K562 (cell line): ENCODE results near the gene CAPN2. TPM values are rescaled to one million over a fixed set of nuclear protein-coding genes. Genes with fewer than 3 reads are reported as not detected.
A peak's percentile ranks its signal among the peaks of the same experiment; 100 is the strongest.

Source experiments
- BRF1 ChIP-seq: IDR thresholded peaks from 3 replicates; pipeline ENCODE4 v1.6.1; 2011; ENCODE audit warnings: borderline replicate concordance, mild to moderate bottlenecking; ENCODE audit not compliant: insufficient read length; ENCODE audit errors: extremely low read depth
- CC2D1A ChIP-seq: fragments of 450-650 bp; IDR thresholded peaks from 2 replicates; pipeline ENCODE4 v1.6.1; 2017; ENCODE audit warnings: mild to moderate bottlenecking
- CTBP1 ChIP-seq: fragments of 450-650 bp; IDR thresholded peaks from 2 replicates; pipeline ENCODE4 v1.6.1; 2016; ENCODE audit warnings: borderline replicate concordance
- EP400 ChIP-seq: fragments of 450-650 bp; IDR thresholded peaks from 2 replicates; pipeline ENCODE4 v1.6.1; 2017; ENCODE audit warnings: antibody characterized with exemption, mild to moderate bottlenecking, moderate library complexity
- ETS2 ChIP-seq: IDR thresholded peaks from 2 replicates; pipeline ENCODE4 v1.6.1; 2016; ENCODE audit warnings: borderline replicate concordance, missing genetic modification characterization, mild to moderate bottlenecking, moderate library complexity, missing compliant biosample characterization; ENCODE audit not compliant: poor library complexity, severe bottlenecking
- HNRNPUL1 ChIP-seq: fragments of 200-400 bp; formaldehyde crosslinking; IDR thresholded peaks from 2 replicates; pipeline ENCODE4 v1.6.1; 2017; ENCODE audit warnings: low read length
- IRF9 ChIP-seq: fragments of 450-650 bp; IDR thresholded peaks from 2 replicates; pipeline ENCODE4 v1.6.1; 2016; ENCODE audit warnings: missing biosample characterization, missing genetic modification characterization
- MEIS2 ChIP-seq: fragments of 450-650 bp; IDR thresholded peaks from 2 replicates; pipeline ENCODE4 v1.6.1; 2014; ENCODE audit warnings: mild to moderate bottlenecking; ENCODE audit not compliant: partially characterized antibody
- NEUROD1 ChIP-seq: fragments of 150-350 bp; IDR thresholded peaks from 2 replicates; pipeline ENCODE4 v1.6.1; 2014; ENCODE audit warnings: borderline replicate concordance, low read length, low read depth; ENCODE audit not compliant: partially characterized antibody
- POLR2B ChIP-seq: fragments of 450-650 bp; IDR thresholded peaks from 2 replicates; pipeline ENCODE4 v1.6.1; 2018; ENCODE audit warnings: low read depth; ENCODE audit not compliant: partially characterized antibody
- POLR2G ChIP-seq: fragments of 200-400 bp; formaldehyde crosslinking; IDR thresholded peaks from 2 replicates; pipeline ENCODE4 v1.6.1; 2017; ENCODE audit warnings: low read depth, mild to moderate bottlenecking, antibody characterized with exemption, low read length, moderate library complexity
- RHOXF2B ChIP-seq: fragments of 250-450 bp; sonication (Bioruptor Pico); conservative IDR thresholded peaks from 2 replicates; pipeline ENCODE4 v1.5.1; 2021
- RNF2 ChIP-seq: sonication (generic); IDR thresholded peaks from 2 replicates; pipeline ENCODE4 v1.6.1; 2016
- TAF1 ChIP-seq: IDR thresholded peaks from 2 replicates; pipeline ENCODE4 v1.6.1; 2011; ENCODE audit warnings: mild to moderate bottlenecking, low read length, moderate library complexity; ENCODE audit not compliant: insufficient read depth, control insufficient read depth, severe bottlenecking; ENCODE audit errors: extremely low read depth
- TRIM24 ChIP-seq, 2 experiments: fragments of 450-650 bp; IDR thresholded peaks; 2 replicates each; pipeline ENCODE4 v1.6.1; 2016
- XRCC4 ChIP-seq: IDR thresholded peaks from one replicate; pipeline ENCODE4 v1.6.1; 2011; ENCODE audit not compliant: insufficient read depth, insufficient read length; ENCODE audit errors: extremely low read depth
- ZBTB1 ChIP-seq: sonication (generic); formaldehyde crosslinking; IDR thresholded peaks from 2 replicates; pipeline ENCODE4 v1.8.1; 2023; ENCODE audit warnings: missing genetic modification reagents, low read depth, mild to moderate bottlenecking, borderline replicate concordance
- ZNF507 ChIP-seq: conservative IDR thresholded peaks from 2 replicates; pipeline ENCODE4 v1.6.1; 2017; ENCODE audit warnings: missing genetic modification characterization, missing compliant biosample characterization
- ZNF511 ChIP-seq: sonication (generic); formaldehyde crosslinking; IDR thresholded peaks from 2 replicates; pipeline ENCODE4 v1.8.0; 2022; ENCODE audit warnings: mild to moderate bottlenecking, missing genetic modification reagents
- ZNF644 ChIP-seq: fragments of 200-800 bp; sonication (Bioruptor generic); IDR thresholded peaks from 2 replicates; pipeline ENCODE4 v1.6.1; 2016; ENCODE audit warnings: low read depth, missing genetic modification characterization, missing compliant biosample characterization
- ZNF785 ChIP-seq: fragments of 250-450 bp; sonication (Bioruptor Pico); IDR thresholded peaks from 2 replicates; pipeline ENCODE4 v1.4.0; 2020; ENCODE audit warnings: mild to moderate bottlenecking
- polyA plus RNA-seq, 8 experiments: library from polyadenylated mRNA; depleted of rRNA in 4 of 8; stranded (reverse) in 5 of 8; unstranded in 3 of 8; fragments of >200 nt; fragmentation: Nextera tagmentation in 2 of 8; fragmentation: Illumina TruSeq in 1 of 8; extraction: Ambion mirVana in 2 of 8; extraction: Trizol in 1 of 8; gene quantifications; 2 replicates each; pipeline versions ENCODE4 v1.2.1 to v1.2.3, GENCODE V29; 2011 to 2014; ENCODE audit warnings: inconsistent platforms in 1 of 8, missing spikeins in 1 of 8
- total RNA-seq, 7 experiments: library from RNA; depleted of rRNA in 6 of 7; stranded (reverse); fragments of >200 nt in 6 of 7; fragmentation: Illumina TruSeq in 2 of 7; extraction: Trizol in 2 of 7; gene quantifications; 2 replicates each; pipeline versions ENCODE4 v1.2.1 to v1.2.3, GENCODE V29; 2011 to 2021; ENCODE audit warnings: low replicate concordance in 1 of 7
- TF ChIP-seq, protein P1 (sequence below): sonication (generic); formaldehyde crosslinking; IDR thresholded peaks from 2 replicates; pipeline ENCODE4 v1.8.1; 2023; ENCODE audit warnings: mild to moderate bottlenecking, missing genetic modification reagents
- TF ChIP-seq, protein P2 (sequence below), 2 experiments: fragments of 450-650 bp; IDR thresholded peaks; 2 replicates each; pipeline ENCODE4 v1.6.1; 2018; ENCODE audit warnings: mild to moderate bottlenecking in 2 of 2, low read depth in 1 of 2; ENCODE audit not compliant: partially characterized antibody in 2 of 2

The CAPN2 gene
- total and polyA plus RNA-seq, 9 of the 15 experiments (the other 6 are each of a cell fraction or from before 2014, with no cell fraction given), result 24.6 to 157 (median 101) TPM

- TF ChIP-seq IRF9 (tag), result no peak
- TF ChIP-seq CTBP1, result peak; percentile 80
- TF ChIP-seq RHOXF2B (CRISPR knock-in tag), result no peak
- TF ChIP-seq TRIM24 (IDR thresholded peaks at IDR 0.05), result peak; percentile 92 to 93
- TF ChIP-seq BRF1, result no peak
- TF ChIP-seq ZBTB1 (CRISPR knock-in tag), result no peak
- no peak for TF ChIP-seq EP400
- TF ChIP-seq POLR2G, result no peak
- TF ChIP-seq ZNF511 (CRISPR knock-in tag), result no peak
- TF ChIP-seq, protein P1, sequence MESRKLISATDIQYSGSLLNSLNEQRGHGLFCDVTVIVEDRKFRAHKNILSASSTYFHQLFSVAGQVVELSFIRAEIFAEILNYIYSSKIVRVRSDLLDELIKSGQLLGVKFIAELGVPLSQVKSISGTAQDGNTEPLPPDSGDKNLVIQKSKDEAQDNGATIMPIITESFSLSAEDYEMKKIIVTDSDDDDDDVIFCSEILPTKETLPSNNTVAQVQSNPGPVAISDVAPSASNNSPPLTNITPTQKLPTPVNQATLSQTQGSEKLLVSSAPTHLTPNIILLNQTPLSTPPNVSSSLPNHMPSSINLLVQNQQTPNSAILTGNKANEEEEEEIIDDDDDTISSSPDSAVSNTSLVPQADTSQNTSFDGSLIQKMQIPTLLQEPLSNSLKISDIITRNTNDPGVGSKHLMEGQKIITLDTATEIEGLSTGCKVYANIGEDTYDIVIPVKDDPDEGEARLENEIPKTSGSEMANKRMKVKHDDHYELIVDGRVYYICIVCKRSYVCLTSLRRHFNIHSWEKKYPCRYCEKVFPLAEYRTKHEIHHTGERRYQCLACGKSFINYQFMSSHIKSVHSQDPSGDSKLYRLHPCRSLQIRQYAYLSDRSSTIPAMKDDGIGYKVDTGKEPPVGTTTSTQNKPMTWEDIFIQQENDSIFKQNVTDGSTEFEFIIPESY (CRISPR knock-in tag), result peak; percentile 35; the same call in 1 of the 2 replicates
- TF ChIP-seq, protein P2, sequence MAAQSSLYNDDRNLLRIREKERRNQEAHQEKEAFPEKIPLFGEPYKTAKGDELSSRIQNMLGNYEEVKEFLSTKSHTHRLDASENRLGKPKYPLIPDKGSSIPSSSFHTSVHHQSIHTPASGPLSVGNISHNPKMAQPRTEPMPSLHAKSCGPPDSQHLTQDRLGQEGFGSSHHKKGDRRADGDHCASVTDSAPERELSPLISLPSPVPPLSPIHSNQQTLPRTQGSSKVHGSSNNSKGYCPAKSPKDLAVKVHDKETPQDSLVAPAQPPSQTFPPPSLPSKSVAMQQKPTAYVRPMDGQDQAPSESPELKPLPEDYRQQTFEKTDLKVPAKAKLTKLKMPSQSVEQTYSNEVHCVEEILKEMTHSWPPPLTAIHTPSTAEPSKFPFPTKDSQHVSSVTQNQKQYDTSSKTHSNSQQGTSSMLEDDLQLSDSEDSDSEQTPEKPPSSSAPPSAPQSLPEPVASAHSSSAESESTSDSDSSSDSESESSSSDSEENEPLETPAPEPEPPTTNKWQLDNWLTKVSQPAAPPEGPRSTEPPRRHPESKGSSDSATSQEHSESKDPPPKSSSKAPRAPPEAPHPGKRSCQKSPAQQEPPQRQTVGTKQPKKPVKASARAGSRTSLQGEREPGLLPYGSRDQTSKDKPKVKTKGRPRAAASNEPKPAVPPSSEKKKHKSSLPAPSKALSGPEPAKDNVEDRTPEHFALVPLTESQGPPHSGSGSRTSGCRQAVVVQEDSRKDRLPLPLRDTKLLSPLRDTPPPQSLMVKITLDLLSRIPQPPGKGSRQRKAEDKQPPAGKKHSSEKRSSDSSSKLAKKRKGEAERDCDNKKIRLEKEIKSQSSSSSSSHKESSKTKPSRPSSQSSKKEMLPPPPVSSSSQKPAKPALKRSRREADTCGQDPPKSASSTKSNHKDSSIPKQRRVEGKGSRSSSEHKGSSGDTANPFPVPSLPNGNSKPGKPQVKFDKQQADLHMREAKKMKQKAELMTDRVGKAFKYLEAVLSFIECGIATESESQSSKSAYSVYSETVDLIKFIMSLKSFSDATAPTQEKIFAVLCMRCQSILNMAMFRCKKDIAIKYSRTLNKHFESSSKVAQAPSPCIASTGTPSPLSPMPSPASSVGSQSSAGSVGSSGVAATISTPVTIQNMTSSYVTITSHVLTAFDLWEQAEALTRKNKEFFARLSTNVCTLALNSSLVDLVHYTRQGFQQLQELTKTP (IDR thresholded peaks at IDR 0.05; ENCODE audit: low read depth in 1 of 2, partially characterized antibody in 2 of 2), result no peak
- 0 out of 2 replicates have a peak, but pooled peaks have one; percentile 59 for TF ChIP-seq RNF2
- TF ChIP-seq NEUROD1, result no peak
- peak; percentile 82; the same call in 1 of the 2 replicates for TF ChIP-seq ZNF644 (tag)
- no peak for TF ChIP-seq ZNF507 (tag)
- TF ChIP-seq ZNF785 (CRISPR knock-in tag), result no peak
- peak; percentile 48 for TF ChIP-seq MEIS2
- TF ChIP-seq CC2D1A, result no peak; the same call in 1 of the 2 replicates
- no peak for TF ChIP-seq XRCC4
- TF ChIP-seq POLR2B, result no peak
- no peak for TF ChIP-seq ETS2 (tag)
- no peak for TF ChIP-seq HNRNPUL1
- TF ChIP-seq TAF1, result no peak
Observed at GRCh38 chr1:223678841-223679240, 33.5 kb upstream of the CAPN2 start (continued).
